ENCODE measurements around the gene PARD6A.
A peak's percentile ranks its signal among the peaks of the same experiment; 100 is the strongest.

The PARD6A gene

DNA sequence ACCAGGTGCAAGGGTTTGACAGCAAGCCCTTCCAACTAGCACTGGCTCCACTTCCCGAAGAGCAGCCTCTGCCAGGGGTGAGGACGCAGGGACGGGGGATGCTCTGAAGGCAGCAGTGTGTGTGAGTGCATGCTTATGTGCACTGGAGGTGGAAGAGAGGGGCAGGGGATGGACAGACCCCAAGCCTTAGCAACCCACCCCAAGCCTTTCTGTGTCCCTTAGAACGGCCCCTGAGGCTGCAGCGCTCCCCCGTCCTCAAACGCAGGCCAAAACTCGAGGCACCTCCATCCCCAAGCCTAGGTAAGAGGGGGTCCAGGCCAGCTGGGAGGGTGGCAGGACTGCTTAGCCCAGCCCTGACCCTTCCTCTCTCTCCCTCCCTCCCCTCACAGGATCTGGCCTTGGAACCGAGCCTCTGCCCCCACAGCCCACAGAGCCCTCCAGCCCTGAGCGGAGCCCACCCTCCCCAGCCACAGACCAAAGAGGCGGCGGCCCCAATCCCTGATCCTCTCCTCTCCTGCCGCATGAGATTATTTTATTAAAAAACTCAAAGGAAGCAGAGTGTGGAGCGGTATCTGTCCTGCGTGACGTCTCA is 3.6 kb upstream of the PARD6A start:
- ChIA-PET CTCF (interaction anchor here (1.1 to 4.5 kb wide), 6 partner anchors 10 to 176 kb away, joined by 3 to 46 read pairs (median 12); partner anchors contain the start of genes ATP6V0D1, C16orf86, CARMIL2 and ENKD1), POLR2A (no interaction called here)
- H3K27me3 ChIP-seq (replicated peaks in 2 of 5; ENCODE audit: control insufficient read depth in 4 of 5, insufficient read depth in 5 of 5, low read length in 4 of 5) = no peaks in the 10 kb centered on the region
- no peak for DNase-seq
- H3K9me3 ChIP-seq (ENCODE audit: control extremely low read depth in 1 of 5, control insufficient read depth in 4 of 5, insufficient read depth in 2 of 5, low read depth in 1 of 5, low read length in 4 of 5) = no peaks in the 10 kb centered on the region
- peaks cover 0 to 28% (median 22%) of the 10 kb centered on the region in 4 experiments for H3K4me1 ChIP-seq (ENCODE audit: control extremely low read depth in 1 of 4, control insufficient read depth in 4 of 4, insufficient read depth in 4 of 4, low read length in 3 of 4)
- no peak overlapping the region for H3K27ac ChIP-seq (ENCODE audit: insufficient read depth in 1 of 2, low read depth in 1 of 2, low read length in 2 of 2, poor library complexity in 1 of 2, severe bottlenecking in 2 of 2)
- 93% methylated on average over 12 of the region's 16 CpGs for WGBS (ENCODE audit: insufficient coverage)
- H3K4me3 ChIP-seq (ENCODE audit: control insufficient read depth in 1 of 7, extremely low read depth in 1 of 7, insufficient read depth in 4 of 7, low read depth in 2 of 7, low read length in 6 of 7) = no peak overlapping the region
- H3K36me3 ChIP-seq (ENCODE audit: control insufficient read depth in 4 of 4, insufficient read depth in 4 of 4, low read length in 3 of 4) = peaks cover 5 to 56% (median 41%) of the 10 kb centered on the region in 4 experiments

DNA sequence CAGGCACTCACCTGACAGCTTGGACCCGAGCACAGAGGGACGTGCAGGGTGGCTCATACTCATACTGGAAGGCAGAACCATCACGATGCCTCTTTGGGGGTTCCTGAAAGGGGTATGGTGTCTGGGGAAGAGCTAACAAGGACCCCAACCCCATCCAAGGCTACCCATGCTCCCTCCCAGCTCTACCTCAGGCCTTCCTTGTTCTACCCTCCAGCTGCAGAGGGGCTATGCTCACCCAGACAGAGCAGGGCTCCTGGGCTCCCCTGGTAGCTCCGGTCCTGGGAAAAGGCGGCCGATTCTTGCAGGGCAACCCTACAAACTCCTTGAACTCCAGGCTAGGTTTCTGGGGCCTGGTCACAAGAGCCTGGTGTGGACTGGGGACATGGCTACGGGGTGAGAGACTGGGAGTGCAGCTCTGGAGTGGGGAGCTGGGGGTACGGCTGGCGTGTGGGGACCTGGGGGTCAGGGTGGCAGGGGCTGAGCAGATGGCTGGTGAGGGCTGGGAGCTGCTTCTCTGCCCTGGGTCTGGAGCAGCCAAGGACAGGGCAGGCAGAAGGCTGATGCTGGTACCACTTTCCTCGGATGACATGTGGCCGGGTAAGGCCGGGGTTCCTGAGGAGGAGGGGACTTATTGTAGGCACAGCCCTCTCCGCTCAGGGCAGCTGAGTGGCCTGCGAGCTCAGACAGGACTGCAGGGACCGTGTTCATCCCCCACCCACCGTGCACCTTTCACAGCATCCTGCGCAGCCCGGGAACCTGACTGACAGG is 2.8 kb upstream of the PARD6A start:
- Histone ChIP-seq H3K4me3 (ENCODE audit: control insufficient read depth in 1 of 7, extremely low read depth in 1 of 7, insufficient read depth in 4 of 7, low read depth in 2 of 7, low read length in 6 of 7) (no peak overlapping the region), H3K36me3 (ENCODE audit: control insufficient read depth in 4 of 4, insufficient read depth in 4 of 4, low read length in 3 of 4) (peaks cover 5 to 57% (median 43%) of the 10 kb centered on the region in 4 experiments), H3K4me1 (ENCODE audit: control extremely low read depth in 1 of 4, control insufficient read depth in 4 of 4, insufficient read depth in 4 of 4, low read length in 3 of 4) (peaks cover 0 to 28% (median 22%) of the 10 kb centered on the region in 4 experiments), H3K27me3 (replicated peaks in 2 of 5; ENCODE audit: control insufficient read depth in 4 of 5, insufficient read depth in 5 of 5, low read length in 4 of 5) (no peaks in the 10 kb centered on the region), H3K27ac (ENCODE audit: insufficient read depth in 1 of 2, low read depth in 1 of 2, low read length in 2 of 2, poor library complexity in 1 of 2, severe bottlenecking in 2 of 2) (no peak overlapping the region), H3K9me3 (ENCODE audit: control extremely low read depth in 1 of 5, control insufficient read depth in 4 of 5, insufficient read depth in 2 of 5, low read depth in 1 of 5, low read length in 4 of 5) (no peaks in the 10 kb centered on the region)
- CTCF ChIA-PET = interaction anchor here (0.6 to 4.5 kb wide), 9 partner anchors 7 to 177 kb away, joined by 3 to 46 read pairs (median 9); partner anchors contain the start of genes ATP6V0D1, C16orf86, CARMIL2 and ENKD1
- 99% methylated on average over 14 of the region's 18 CpGs for WGBS (ENCODE audit: insufficient coverage)
- POLR2A ChIA-PET = interaction anchor here (0.6 to 0.9 kb wide), 3 partner anchors 13 to 110 kb away, joined by 3 read pairs; partner anchors contain the start of gene CARMIL2
- no peak for DNase-seq

DNA sequence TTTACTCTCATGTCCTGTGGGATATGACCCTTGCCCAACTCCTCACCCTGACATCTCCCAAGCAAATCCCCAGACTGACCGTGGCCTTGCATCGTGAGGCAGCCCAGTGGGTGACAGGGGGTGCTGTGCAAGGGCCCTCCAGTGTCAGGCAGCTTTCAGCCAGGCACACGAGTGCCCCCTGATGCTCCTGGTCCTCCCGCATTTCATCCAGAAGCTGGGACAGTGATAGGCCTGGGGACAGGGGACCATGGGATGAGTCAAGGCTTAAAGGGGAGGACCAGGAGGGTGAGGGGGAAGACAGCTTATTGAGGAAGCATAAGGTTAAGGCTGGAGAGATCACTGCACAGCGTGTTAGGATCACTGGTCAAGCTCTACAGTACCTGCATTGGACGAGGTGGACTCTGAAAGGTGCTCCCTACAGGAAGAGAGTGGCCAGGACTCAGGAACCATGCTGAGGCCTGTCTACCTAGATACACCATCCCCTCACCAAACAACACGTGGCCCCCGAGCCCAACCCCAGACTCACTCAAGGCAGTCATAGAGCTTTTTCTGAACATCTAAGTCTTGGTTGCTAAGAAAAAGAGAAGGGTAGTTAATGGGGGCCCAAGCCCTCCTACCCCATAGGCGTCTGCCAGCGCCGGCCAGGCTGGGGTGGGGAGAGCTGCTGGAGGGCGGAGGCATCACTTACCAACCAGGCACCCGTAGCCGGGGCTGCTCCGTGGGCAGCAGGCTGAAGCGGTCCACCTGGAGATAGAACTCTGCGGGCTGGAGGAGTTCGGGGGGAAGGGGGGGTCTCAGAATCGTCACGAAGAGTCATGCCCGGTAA is 1.7 kb upstream of the PARD6A start:
- no peak for DNase-seq
- POLR2A ChIA-PET = interaction anchor here (0.5 to 0.9 kb wide), 2 partner anchors 14 to 168 kb away, joined by 3 read pairs; partner anchors contain the start of gene CARMIL2
- peaks cover 0 to 28% (median 22%) of the 10 kb centered on the region in 4 experiments for H3K4me1 ChIP-seq (ENCODE audit: control extremely low read depth in 1 of 4, control insufficient read depth in 4 of 4, insufficient read depth in 4 of 4, low read length in 3 of 4)

DNA sequence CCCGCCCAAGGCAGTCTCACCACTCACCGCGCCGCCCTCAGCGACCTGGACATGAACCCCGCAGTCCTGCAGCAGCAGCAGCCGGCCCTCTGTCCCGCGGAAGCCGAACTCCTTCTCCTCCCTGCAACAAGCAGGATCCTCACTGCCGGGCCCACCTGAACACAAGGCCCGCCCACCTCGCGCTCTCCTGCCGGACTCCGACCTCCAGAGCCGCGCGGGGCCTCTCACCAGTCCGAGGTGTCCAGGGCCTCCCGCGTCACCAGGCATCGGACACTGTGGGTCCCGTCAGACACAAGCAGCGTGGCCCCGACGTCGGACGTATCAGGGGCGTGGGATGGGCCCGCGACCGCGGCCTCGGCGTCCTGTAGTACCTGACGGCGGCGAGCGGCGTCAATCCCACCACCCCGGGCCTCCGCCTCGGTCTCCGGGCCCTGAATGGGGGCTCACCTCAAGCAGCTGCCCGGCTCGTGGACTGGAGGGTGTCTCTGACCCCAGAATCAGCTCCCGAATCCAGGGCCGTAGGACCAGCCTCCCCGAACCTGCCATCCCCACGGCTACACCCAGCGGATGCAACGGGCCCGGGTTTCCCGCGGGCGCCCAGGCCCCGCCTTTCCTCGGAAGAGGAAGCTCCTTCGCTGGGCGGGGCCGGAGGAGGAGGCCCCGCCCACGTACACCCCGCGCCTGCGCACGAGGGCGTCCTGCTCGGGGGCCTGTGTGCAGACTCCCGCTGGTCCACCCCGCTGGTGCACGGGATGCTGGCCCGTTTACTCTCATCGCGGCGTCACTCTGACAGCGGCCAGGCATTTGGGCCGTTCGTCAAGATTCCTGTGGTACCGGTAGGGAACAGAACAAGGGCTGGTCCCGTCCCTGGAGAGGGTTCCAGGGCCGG is 841 bp upstream of the PARD6A start, which contains the start of gene ACD:
Gene ACD, minus strand, starts transcription at position 586 of the 889 bp plus-strand sequence. Its CDS starts 40 bp downstream, at position 546.
- POLR2A ChIA-PET = interaction anchor here (1.0 kb wide), 1 partner anchor 14 kb away, joined by 3 read pairs; no protein-coding TSS in a partner anchor
- H3K36me3 ChIP-seq (ENCODE audit: control insufficient read depth in 4 of 4, insufficient read depth in 4 of 4, low read length in 3 of 4) = peaks cover 5 to 52% (median 38%) of the 10 kb centered on the region in 4 experiments
- H3K4me3 ChIP-seq (ENCODE audit: control insufficient read depth in 1 of 7, extremely low read depth in 1 of 7, insufficient read depth in 4 of 7, low read depth in 2 of 7, low read length in 6 of 7) = peak within 1 kb of the TSS; percentile 77 to 99 (median 92)
- H3K27me3 ChIP-seq (replicated peaks in 2 of 5; ENCODE audit: control insufficient read depth in 4 of 5, insufficient read depth in 5 of 5, low read length in 4 of 5) = no peaks in the 10 kb centered on the region
- whole genome bisulfite sequencing (ENCODE audit: insufficient coverage) = under 1% methylated on average over 56 of the region's 83 CpGs
- no peaks in the 10 kb centered on the region for H3K9me3 ChIP-seq (ENCODE audit: control extremely low read depth in 1 of 5, control insufficient read depth in 4 of 5, insufficient read depth in 2 of 5, low read depth in 1 of 5, low read length in 4 of 5)
- CTCF ChIA-PET = interaction anchor here (0.6 to 4.5 kb wide), 10 partner anchors 7 to 146 kb away, joined by 3 to 46 read pairs (median 4); partner anchors contain the start of genes C16orf86, CARMIL2 and ENKD1
- peaks cover 0 to 28% (median 22%) of the 10 kb centered on the region in 4 experiments for H3K4me1 ChIP-seq (ENCODE audit: control extremely low read depth in 1 of 4, control insufficient read depth in 4 of 4, insufficient read depth in 4 of 4, low read length in 3 of 4)
- peak within 1 kb of the TSS; percentile 66 to 90 for H3K27ac ChIP-seq (ENCODE audit: insufficient read depth in 1 of 2, low read depth in 1 of 2, low read length in 2 of 2, poor library complexity in 1 of 2, severe bottlenecking in 2 of 2)
- peak; percentile 86 to 92 (median 90) for DNase-seq

More for the DNA sequence above, 1.7 kb upstream of the PARD6A start:
- peak overlapping the region in 1 of 2 experiments; percentile 90 for H3K27ac ChIP-seq (ENCODE audit: insufficient read depth in 1 of 2, low read depth in 1 of 2, low read length in 2 of 2, poor library complexity in 1 of 2, severe bottlenecking in 2 of 2)
- H3K4me3 ChIP-seq (ENCODE audit: control insufficient read depth in 1 of 7, extremely low read depth in 1 of 7, insufficient read depth in 4 of 7, low read depth in 2 of 7, low read length in 6 of 7) = peak overlapping the region; percentile 77 to 99 (median 92)
- H3K27me3 ChIP-seq (replicated peaks in 2 of 5; ENCODE audit: control insufficient read depth in 4 of 5, insufficient read depth in 5 of 5, low read length in 4 of 5) = no peaks in the 10 kb centered on the region
- peaks cover 5 to 56% (median 43%) of the 10 kb centered on the region in 4 experiments for H3K36me3 ChIP-seq (ENCODE audit: control insufficient read depth in 4 of 4, insufficient read depth in 4 of 4, low read length in 3 of 4)
- WGBS (ENCODE audit: insufficient coverage) = 45% methylated on average over 16 of the region's 21 CpGs
- CTCF ChIA-PET = interaction anchor here (0.8 to 4.5 kb wide), 10 partner anchors 8 to 154 kb away, joined by 3 to 46 read pairs (median 7); partner anchors contain the start of genes C16orf86, CARMIL2 and ENKD1
- no peaks in the 10 kb centered on the region for H3K9me3 ChIP-seq (ENCODE audit: control extremely low read depth in 1 of 5, control insufficient read depth in 4 of 5, insufficient read depth in 2 of 5, low read depth in 1 of 5, low read length in 4 of 5)

DNA sequence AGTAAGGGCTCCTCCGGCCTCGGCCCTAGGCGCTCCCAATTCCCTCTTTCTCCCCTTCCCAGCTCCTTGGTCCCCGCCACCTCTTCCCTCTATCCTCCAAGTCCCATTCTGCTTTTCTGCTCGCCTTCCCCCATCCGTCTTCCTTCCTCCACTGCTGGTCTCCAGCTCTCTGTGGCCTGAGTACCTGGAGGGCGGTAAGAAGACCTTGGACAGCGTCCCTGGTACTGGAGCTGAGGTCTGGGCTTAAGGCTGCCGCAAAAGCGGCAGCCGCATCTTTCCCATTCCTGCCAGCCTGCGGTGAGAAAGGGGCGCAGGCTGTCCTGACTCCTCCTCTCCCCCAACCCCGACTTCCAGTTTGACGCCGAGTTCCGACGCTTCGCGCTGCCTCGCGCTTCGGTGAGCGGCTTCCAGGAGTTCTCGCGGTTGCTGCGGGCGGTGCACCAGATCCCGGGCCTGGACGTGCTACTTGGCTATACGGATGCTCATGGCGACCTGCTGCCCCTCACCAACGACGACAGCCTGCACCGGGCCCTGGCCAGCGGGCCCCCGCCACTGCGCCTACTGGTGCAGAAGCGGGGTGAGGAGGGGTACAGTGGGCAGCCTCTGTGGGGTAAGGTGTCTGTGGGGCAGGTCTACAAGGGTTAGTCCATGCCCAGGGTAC is 471 bp downstream of the PARD6A start:
- H3K27me3 ChIP-seq (replicated peaks in 2 of 5; ENCODE audit: control insufficient read depth in 4 of 5, insufficient read depth in 5 of 5, low read length in 4 of 5) = no peaks in the 10 kb centered on the region
- peak overlapping the region; percentile 43 to 96 (median 77) for H3K4me3 ChIP-seq (ENCODE audit: control insufficient read depth in 1 of 7, extremely low read depth in 1 of 7, insufficient read depth in 4 of 7, low read depth in 2 of 7, low read length in 6 of 7)
- WGBS (ENCODE audit: insufficient coverage) = 2% methylated on average over 22 of the region's 39 CpGs
- peaks cover 2 to 36% (median 30%) of the 10 kb centered on the region in 4 experiments for H3K4me1 ChIP-seq (ENCODE audit: control extremely low read depth in 1 of 4, control insufficient read depth in 4 of 4, insufficient read depth in 4 of 4, low read length in 3 of 4)
- peaks cover 5 to 41% (median 31%) of the 10 kb centered on the region in 4 experiments for H3K36me3 ChIP-seq (ENCODE audit: control insufficient read depth in 4 of 4, insufficient read depth in 4 of 4, low read length in 3 of 4)
- POLR2A ChIA-PET = no interaction called here
- H3K27ac ChIP-seq (ENCODE audit: insufficient read depth in 1 of 2, low read depth in 1 of 2, low read length in 2 of 2, poor library complexity in 1 of 2, severe bottlenecking in 2 of 2) = peak overlapping the region in 1 of 2 experiments; percentile 76
- H3K9me3 ChIP-seq (ENCODE audit: control extremely low read depth in 1 of 5, control insufficient read depth in 4 of 5, insufficient read depth in 2 of 5, low read depth in 1 of 5, low read length in 4 of 5) = no peaks in the 10 kb centered on the region
- CTCF ChIA-PET = interaction anchor here (1.0 to 10.1 kb wide), 4 partner anchors 11 to 140 kb away, joined by 4 to 111 read pairs (median 25); partner anchors contain the start of gene CARMIL2
- peak; percentile 43 to 70 (median 66) for DNase-seq
